Astrocyte (in vitro differentiated cells and primary cell): ENCODE data around the gene LORICRIN. TPM values are rescaled to one million over a fixed set of nuclear protein-coding genes. Genes with fewer than 3 reads are reported as not detected.

Source experiments
- DNase-seq: peaks from one replicate; pipeline ENCODE4 v3.0.0-alpha.2; 2010; ENCODE audit warnings: low read depth
- FAIRE-seq: peaks from 2 replicates; lab custom pipeline; 2011; peaks lifted over from hg19 to GRCh38; lab: Jason Lieb, UNC
- H2AFZ ChIP-seq: 2 replicates; pipeline ENCODE4 v1.6.0; 2012; ENCODE audit warnings: low read depth, low read length, inconsistent platforms
- H3K27ac ChIP-seq: 2 replicates; pipeline ENCODE4 v1.5.1; 2011; ENCODE audit warnings: low read depth, low read length, inconsistent platforms
- H3K27me3 ChIP-seq: 2 replicates; pipeline ENCODE4 v1.6.0; 2011; ENCODE audit warnings: low read length, inconsistent platforms; ENCODE audit not compliant: insufficient read depth
- H3K36me3 ChIP-seq: 2 replicates; pipeline ENCODE4 v1.5.1; 2011; ENCODE audit warnings: low read length, inconsistent platforms; ENCODE audit not compliant: insufficient read depth
- H3K4me1 ChIP-seq: 2 replicates; pipeline ENCODE4 v1.5.1; 2011; ENCODE audit warnings: low read length, inconsistent platforms; ENCODE audit not compliant: insufficient read depth
- H3K4me2 ChIP-seq: 2 replicates; pipeline ENCODE4 v1.6.0; 2012; ENCODE audit warnings: low read length, inconsistent platforms
- H3K4me3 ChIP-seq: 2 replicates; pipeline ENCODE4 v1.5.1; 2011; ENCODE audit warnings: low read depth, mild to moderate bottlenecking, low read length, inconsistent platforms; ENCODE audit not compliant: insufficient read depth
- H3K79me2 ChIP-seq: 2 replicates; pipeline ENCODE4 v1.6.0; 2012; ENCODE audit warnings: mild to moderate bottlenecking, low read length, inconsistent platforms; ENCODE audit not compliant: insufficient read depth
- H3K9ac ChIP-seq: 2 replicates; pipeline ENCODE4 v1.6.0; 2012; ENCODE audit warnings: mild to moderate bottlenecking, low read length, inconsistent platforms
- H3K9me3 ChIP-seq: 2 replicates; pipeline ENCODE4 v1.5.1; 2012; ENCODE audit warnings: low read depth, mild to moderate bottlenecking, low read length, inconsistent platforms; ENCODE audit not compliant: insufficient read depth
- H4K20me1 ChIP-seq: 2 replicates; pipeline ENCODE4 v1.6.0; 2012; ENCODE audit warnings: low read length, inconsistent platforms; ENCODE audit not compliant: insufficient read depth
- H3K27ac Mint-ChIP-seq: one replicate; pipeline ENCODE4 v1.8.0; 2021; ENCODE audit warnings: mild to moderate bottlenecking, mixed read lengths; ENCODE audit not compliant: unreplicated experiment
- H3K27me3 Mint-ChIP-seq: one replicate; pipeline ENCODE4 v1.8.0; 2021; ENCODE audit warnings: low read depth, mixed read lengths; ENCODE audit not compliant: unreplicated experiment
- H3K36me3 Mint-ChIP-seq: one replicate; pipeline ENCODE4 v1.8.0; 2021; ENCODE audit warnings: low read depth, mixed read lengths; ENCODE audit not compliant: unreplicated experiment
- H3K4me1 Mint-ChIP-seq: one replicate; pipeline ENCODE4 v1.8.0; 2021; ENCODE audit warnings: low read depth, mixed read lengths; ENCODE audit not compliant: unreplicated experiment
- H3K4me3 Mint-ChIP-seq: one replicate; pipeline ENCODE4 v1.8.0; 2021; ENCODE audit warnings: mild to moderate bottlenecking, moderate library complexity, mixed read lengths; ENCODE audit not compliant: unreplicated experiment
- H3K9me3 Mint-ChIP-seq: one replicate; pipeline ENCODE4 v1.8.0; 2021; ENCODE audit warnings: mild to moderate bottlenecking, mixed read lengths; ENCODE audit not compliant: unreplicated experiment
- EZH2 ChIP-seq: IDR thresholded peaks from 2 replicates; pipeline ENCODE4 v1.6.1; 2012; ENCODE audit warnings: mild to moderate bottlenecking, low read length, inconsistent platforms; ENCODE audit not compliant: insufficient read depth
- total RNA-seq: library from RNA; stranded (reverse); gene quantifications from 2 replicates; pipeline ENCODE4 v1.2.1, GENCODE V29; 2021
- TF ChIP-seq, protein P1 (sequence below): IDR thresholded peaks from 2 replicates; pipeline ENCODE4 v1.5.1; 2011; ENCODE audit warnings: low read depth, mild to moderate bottlenecking, inconsistent platforms, low read length, moderate library complexity; ENCODE audit not compliant: insufficient read depth

The LORICRIN gene
- total RNA-seq, 1 donor from 2014 or later = not detected

DNA sequence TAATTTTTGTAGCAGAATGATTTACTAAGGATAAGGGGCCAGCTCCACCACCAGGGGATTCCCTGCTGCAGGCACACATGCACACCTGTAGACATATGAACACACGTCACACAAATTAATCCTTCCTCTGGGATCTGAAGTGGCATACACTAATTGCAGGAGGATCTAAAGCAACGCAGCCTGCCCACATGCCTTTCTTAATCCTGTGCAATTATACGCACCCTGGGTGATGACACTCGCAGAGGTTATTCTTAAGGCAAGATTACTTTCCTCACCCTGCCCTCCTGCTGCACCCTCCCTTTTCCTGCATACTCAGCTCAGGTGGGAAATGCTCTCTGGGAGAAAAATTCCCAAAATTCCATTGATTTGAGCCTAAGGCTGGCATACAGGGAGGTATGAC lies 7.5 kb upstream of the LORICRIN start:
- H3K9me3 Mint-ChIP-seq = no peaks in the 10 kb centered on the region
- H3K4me1 Mint-ChIP-seq = no peaks in the 10 kb centered on the region
- Histone ChIP-seq H2AFZ (no peak overlapping the region), H3K4me2 (no peak overlapping the region), H3K27ac (no peak overlapping the region), H3K79me2 (no peaks in the 10 kb centered on the region), H3K27me3 (no peaks in the 10 kb centered on the region), H3K4me1 (no peaks in the 10 kb centered on the region), H3K9me3 (no peaks in the 10 kb centered on the region), H3K4me3 (no peak overlapping the region), H3K36me3 (no peaks in the 10 kb centered on the region), H3K9ac (no peak overlapping the region), H4K20me1 (no peaks in the 10 kb centered on the region)
- FAIRE-seq (no peak), DNase-seq (no peak)
- no peak overlapping the region for H3K27ac Mint-ChIP-seq
- no peak overlapping the region for H3K4me3 Mint-ChIP-seq
- no peaks in the 10 kb centered on the region for H3K36me3 Mint-ChIP-seq
- TF ChIP-seq, protein P1, sequence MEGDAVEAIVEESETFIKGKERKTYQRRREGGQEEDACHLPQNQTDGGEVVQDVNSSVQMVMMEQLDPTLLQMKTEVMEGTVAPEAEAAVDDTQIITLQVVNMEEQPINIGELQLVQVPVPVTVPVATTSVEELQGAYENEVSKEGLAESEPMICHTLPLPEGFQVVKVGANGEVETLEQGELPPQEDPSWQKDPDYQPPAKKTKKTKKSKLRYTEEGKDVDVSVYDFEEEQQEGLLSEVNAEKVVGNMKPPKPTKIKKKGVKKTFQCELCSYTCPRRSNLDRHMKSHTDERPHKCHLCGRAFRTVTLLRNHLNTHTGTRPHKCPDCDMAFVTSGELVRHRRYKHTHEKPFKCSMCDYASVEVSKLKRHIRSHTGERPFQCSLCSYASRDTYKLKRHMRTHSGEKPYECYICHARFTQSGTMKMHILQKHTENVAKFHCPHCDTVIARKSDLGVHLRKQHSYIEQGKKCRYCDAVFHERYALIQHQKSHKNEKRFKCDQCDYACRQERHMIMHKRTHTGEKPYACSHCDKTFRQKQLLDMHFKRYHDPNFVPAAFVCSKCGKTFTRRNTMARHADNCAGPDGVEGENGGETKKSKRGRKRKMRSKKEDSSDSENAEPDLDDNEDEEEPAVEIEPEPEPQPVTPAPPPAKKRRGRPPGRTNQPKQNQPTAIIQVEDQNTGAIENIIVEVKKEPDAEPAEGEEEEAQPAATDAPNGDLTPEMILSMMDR = no peak
- TF ChIP-seq EZH2 = no peak
- peaks cover 21% of the 10 kb centered on the region for H3K27me3 Mint-ChIP-seq

DNA sequence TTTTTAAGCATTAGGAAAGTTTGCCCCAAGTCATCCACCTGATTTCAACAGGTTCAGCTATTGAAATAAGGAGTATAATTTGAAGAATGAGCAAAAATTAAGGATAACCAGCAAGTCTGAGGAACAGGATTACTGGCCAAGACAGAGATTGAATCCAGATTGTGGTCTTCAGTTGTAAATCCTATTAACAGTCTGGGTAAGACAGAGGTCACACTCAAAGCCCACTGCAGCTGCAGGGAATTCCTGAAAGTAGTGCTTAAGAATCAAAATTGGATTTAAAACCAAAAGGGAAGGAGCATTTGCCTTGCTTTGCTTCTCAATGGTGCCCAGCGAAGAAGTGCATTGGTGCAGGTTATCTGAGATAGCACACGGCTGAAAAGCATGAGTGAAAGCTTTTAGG lies 6.4 kb upstream of the LORICRIN start:
- no peaks in the 10 kb centered on the region for H3K9me3 ChIP-seq
- FAIRE-seq (no peak), DNase-seq (no peak)
- Mint-ChIP-seq H3K4me3 (no peak overlapping the region), H3K27ac (no peak overlapping the region), H3K4me1 (no peaks in the 10 kb centered on the region), H3K27me3 (peaks cover 19% of the 10 kb centered on the region), H3K36me3 (no peaks in the 10 kb centered on the region), H3K9me3 (no peaks in the 10 kb centered on the region)
- no peaks in the 10 kb centered on the region for H3K4me1 ChIP-seq
- no peaks in the 10 kb centered on the region for H3K27me3 ChIP-seq
- TF ChIP-seq EZH2 = no peak
- TF ChIP-seq, protein P1 = no peak
- H3K79me2 ChIP-seq = no peaks in the 10 kb centered on the region
- no peaks in the 10 kb centered on the region for H3K36me3 ChIP-seq
- H2AFZ ChIP-seq = no peak overlapping the region
- H3K4me3 ChIP-seq = no peak overlapping the region
- H4K20me1 ChIP-seq = no peaks in the 10 kb centered on the region
- H3K27ac ChIP-seq = no peak overlapping the region
- no peak overlapping the region for H3K9ac ChIP-seq
- H3K4me2 ChIP-seq = no peak overlapping the region

DNA sequence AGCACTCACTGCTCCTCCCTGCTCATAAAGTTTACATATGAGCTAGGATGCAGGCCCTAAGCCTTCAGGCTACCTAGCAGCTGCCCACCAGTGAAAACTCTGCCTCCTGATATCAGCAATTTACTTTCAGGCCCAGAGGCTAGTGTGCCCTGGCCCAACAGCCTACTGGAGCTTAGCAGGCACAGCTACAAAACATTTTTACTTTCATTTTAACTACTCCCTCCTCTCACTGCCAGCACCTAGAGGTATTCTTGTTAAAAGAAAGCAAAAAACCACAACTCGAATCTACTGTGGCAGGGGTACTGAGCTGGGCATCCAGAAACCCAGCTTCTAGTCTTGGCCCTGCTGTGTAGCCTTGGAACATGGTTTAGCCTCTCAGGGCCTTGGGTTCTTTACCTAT lies 5.8 kb upstream of the LORICRIN start:
- H3K27me3 Mint-ChIP-seq = peaks cover 19% of the 10 kb centered on the region
- Histone ChIP-seq H3K27me3 (no peaks in the 10 kb centered on the region), H3K79me2 (no peaks in the 10 kb centered on the region), H3K4me1 (no peaks in the 10 kb centered on the region), H3K9ac (no peak overlapping the region), H3K9me3 (no peaks in the 10 kb centered on the region), H3K4me2 (no peak overlapping the region), H2AFZ (no peak overlapping the region), H3K36me3 (no peaks in the 10 kb centered on the region), H3K27ac (no peak overlapping the region), H4K20me1 (no peaks in the 10 kb centered on the region), H3K4me3 (no peak overlapping the region)
- DNase-seq = no peak
- no peaks in the 10 kb centered on the region for H3K36me3 Mint-ChIP-seq
- H3K9me3 Mint-ChIP-seq = no peaks in the 10 kb centered on the region
- no peak overlapping the region for H3K4me3 Mint-ChIP-seq
- FAIRE-seq = no peak
- TF ChIP-seq, protein P1 = no peak
- TF ChIP-seq EZH2 = no peak
- H3K27ac Mint-ChIP-seq = no peak overlapping the region
- H3K4me1 Mint-ChIP-seq = no peaks in the 10 kb centered on the region
